HEK293T (cell line): ENCODE measurements around the gene ZBTB25.

Experiments
- BHLHE40 ChIP-seq: fragments of 450-650 bp; IDR thresholded peaks from 2 replicates; pipeline ENCODE4 v1.6.1; 2016; ENCODE audit warnings: mild to moderate bottlenecking, moderate library complexity, borderline replicate concordance
- CTBP1 ChIP-seq: fragments of 450-650 bp; IDR thresholded peaks from 2 replicates; pipeline ENCODE4 v1.6.1; 2016; ENCODE audit warnings: borderline replicate concordance
- ELF4 ChIP-seq: fragments of 450-650 bp; IDR thresholded peaks from 2 replicates; pipeline ENCODE4 v1.6.1; 2017; ENCODE audit warnings: antibody characterized with exemption
- FOXK2 ChIP-seq: fragments of 450-650 bp; IDR thresholded peaks from 2 replicates; pipeline ENCODE4 v1.6.1; 2016; ENCODE audit warnings: mild to moderate bottlenecking
- FOXM1 ChIP-seq: fragments of 450-650 bp; IDR thresholded peaks from 2 replicates; pipeline ENCODE4 v1.6.1; 2017; ENCODE audit warnings: mild to moderate bottlenecking, borderline replicate concordance
- HDGF ChIP-seq: fragments of 450-650 bp; IDR thresholded peaks from 2 replicates; pipeline ENCODE4 v1.6.1; 2017; ENCODE audit warnings: antibody characterized with exemption, borderline replicate concordance
- L3MBTL2 ChIP-seq: fragments of 450-650 bp; conservative IDR thresholded peaks from 2 replicates; pipeline ENCODE4 v1.6.1; 2016; ENCODE audit warnings: mild to moderate bottlenecking
- LEF1 ChIP-seq: fragments of 450-650 bp; IDR thresholded peaks from 2 replicates; pipeline ENCODE4 v1.6.1; 2017; ENCODE audit warnings: mild to moderate bottlenecking, borderline replicate concordance
- NFRKB ChIP-seq: fragments of 450-650 bp; IDR thresholded peaks from 2 replicates; pipeline ENCODE4 v1.6.1; 2016; ENCODE audit warnings: mild to moderate bottlenecking, moderate library complexity
- SP1 ChIP-seq: fragments of 450-650 bp; IDR thresholded peaks from 2 replicates; pipeline ENCODE4 v1.6.1; 2017
- SUZ12 ChIP-seq: fragments of 450-650 bp; IDR thresholded peaks from 2 replicates; pipeline ENCODE4 v1.6.1; 2016; ENCODE audit warnings: mild to moderate bottlenecking
- TARDBP ChIP-seq: fragments of 450-650 bp; IDR thresholded peaks from 2 replicates; pipeline ENCODE4 v1.6.1; 2016
- ZNF384 ChIP-seq: fragments of 450-650 bp; IDR thresholded peaks from 2 replicates; pipeline ENCODE4 v1.6.1; 2016

DNA sequence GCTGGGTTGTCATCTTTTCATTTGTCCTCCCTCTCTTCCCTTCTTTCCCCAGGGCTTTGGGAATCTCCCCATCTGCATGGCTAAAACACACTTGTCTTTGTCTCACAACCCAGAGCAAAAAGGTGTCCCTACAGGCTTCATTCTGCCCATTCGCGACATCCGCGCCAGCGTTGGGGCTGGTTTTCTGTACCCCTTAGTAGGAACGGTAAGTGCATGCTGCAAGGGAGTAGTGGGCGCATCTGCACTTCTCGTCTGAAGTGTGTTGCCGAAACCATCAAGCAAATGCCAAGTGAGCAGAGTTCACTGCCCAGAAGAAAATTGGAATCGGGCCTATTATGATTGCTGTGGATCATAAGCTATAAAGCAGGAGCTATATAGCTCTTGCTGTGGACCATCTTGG, 49.0 kb downstream of the ZBTB25 start:
- no peak for TF ChIP-seq SP1
- TF ChIP-seq FOXM1 = no peak
- no peak for TF ChIP-seq L3MBTL2
- no peak for TF ChIP-seq BHLHE40
- no peak for TF ChIP-seq ZNF384
- TF ChIP-seq TARDBP = no peak
- no peak for TF ChIP-seq FOXK2
- TF ChIP-seq NFRKB = no peak
- no peak for TF ChIP-seq ELF4
- no peak for TF ChIP-seq HDGF
- TF ChIP-seq SUZ12 = no peak
- TF ChIP-seq LEF1 = no peak
- no peak for TF ChIP-seq CTBP1
